Suppressor macrophage (primary cell): ENCODE data around the gene GOT2.
"Not testable (repeated sequence)": the region's sequence is repeated elsewhere in the genome, so short reads cannot be mapped to it uniquely, and the experiment has no call there.

Experiments
- DNase-seq, 4 experiments: peaks; one replicate each; pipeline ENCODE4 v3.0.0-alpha.2; 2020 to 2022
- total RNA-seq, 17 experiments: gene quantifications; one replicate each; lab custom pipeline; 2026; ENCODE audit warnings: mixed read lengths in 6 of 17, inconsistent platforms in 3 of 17; lab: John Stamatoyannopoulos, UW

GOT2 gene
- total RNA-seq, result 36.8 to 107 (median 66.8) reads per million in 17 experiments

GRCh38 chr16:58733671-58734458, at the start of gene GOT2:
TSS of gene GOT2 (minus strand) at chr16:58734316. CDS start at chr16:58734228, 88 bp downstream.
- peak; percentile 84 to 93 (median 89) for DNase-seq

GRCh38 chr16:58779291-58779690, 45.2 kb upstream of the GOT2 start:
- DNase-seq, result peak in 2 of 4 experiments; percentile 33 to 51

- DNase-seq, result no peak
These were observed 39.8 kb upstream of the GOT2 start for GRCh38 chr16:58773870-58774269.

GRCh38 chr16:58768145-58768544, 34.0 kb upstream of the GOT2 start:
- no peak for DNase-seq

GRCh38 chr16:58767581-58767980, 33.5 kb upstream of the GOT2 start:
- no peak for DNase-seq

GRCh38 chr16:58756650-58757332, 22.7 kb upstream of the GOT2 start:
- DNase-seq, result no peak

- peak; percentile 70 to 82 (median 80) for DNase-seq
These were observed 22.0 kb upstream of the GOT2 start for GRCh38 chr16:58755989-58756649.

- no peak for DNase-seq
These were observed 19.6 kb upstream of the GOT2 start for GRCh38 chr16:58753711-58754134.

- DNase-seq, result no peak
These were observed 10.4 kb upstream of the GOT2 start for GRCh38 chr16:58744497-58744896.

GRCh38 chr16:58741976-58742375, 7.9 kb upstream of the GOT2 start:
- DNase-seq, result no peak

GRCh38 chr16:58741166-58741565, 7.0 kb upstream of the GOT2 start:
- DNase-seq, result no peak

- DNase-seq, result no peak
These were observed 4.7 kb upstream of the GOT2 start for GRCh38 chr16:58738672-58739296.

- DNase-seq, result not testable (repeated sequence)
These were observed 2.2 kb upstream of the GOT2 start for GRCh38 chr16:58736341-58736740.

- no peak for DNase-seq
These were observed 307 bp upstream of the GOT2 start for GRCh38 chr16:58734459-58734787.

- peak in 1 of 4 experiments; percentile 13 for DNase-seq
These were observed 857 bp downstream of the GOT2 start for GRCh38 chr16:58733248-58733670.

GRCh38 chr16:58732545-58733247, 1.4 kb downstream of the GOT2 start:
- no peak for DNase-seq

- no peak for DNase-seq
These were observed 3.3 kb downstream of the GOT2 start for GRCh38 chr16:58730724-58731370.

GRCh38 chr16:58727796-58728568, 6.1 kb downstream of the GOT2 start:
- no peak for DNase-seq

- DNase-seq, result no peak
These were observed 6.9 kb downstream of the GOT2 start for GRCh38 chr16:58727028-58727781.

GRCh38 chr16:58723109-58723508, 11.0 kb downstream of the GOT2 start:
- DNase-seq, result no peak
